Astrocyte (in vitro differentiated cells and primary cell): ENCODE results near the gene ANAPC15. TPM values are rescaled to one million over a fixed set of nuclear protein-coding genes. Genes with fewer than 3 reads are reported as not detected.

Experiments used
- DNase-seq: peaks from one replicate; pipeline ENCODE4 v3.0.0-alpha.2; 2010; ENCODE audit warnings: low read depth
- FAIRE-seq: peaks from 2 replicates; lab custom pipeline; 2011; peaks lifted over from hg19 to GRCh38; lab: Jason Lieb, UNC
- H2AFZ ChIP-seq: 2 replicates; pipeline ENCODE4 v1.6.0; 2012; ENCODE audit warnings: low read depth, low read length, inconsistent platforms
- H3K27ac ChIP-seq: 2 replicates; pipeline ENCODE4 v1.5.1; 2011; ENCODE audit warnings: low read depth, low read length, inconsistent platforms
- H3K27me3 ChIP-seq: 2 replicates; pipeline ENCODE4 v1.6.0; 2011; ENCODE audit warnings: low read length, inconsistent platforms; ENCODE audit not compliant: insufficient read depth
- H3K36me3 ChIP-seq: 2 replicates; pipeline ENCODE4 v1.5.1; 2011; ENCODE audit warnings: low read length, inconsistent platforms; ENCODE audit not compliant: insufficient read depth
- H3K4me1 ChIP-seq: 2 replicates; pipeline ENCODE4 v1.5.1; 2011; ENCODE audit warnings: low read length, inconsistent platforms; ENCODE audit not compliant: insufficient read depth
- H3K4me2 ChIP-seq: 2 replicates; pipeline ENCODE4 v1.6.0; 2012; ENCODE audit warnings: low read length, inconsistent platforms
- H3K4me3 ChIP-seq: 2 replicates; pipeline ENCODE4 v1.5.1; 2011; ENCODE audit warnings: low read depth, mild to moderate bottlenecking, low read length, inconsistent platforms; ENCODE audit not compliant: insufficient read depth
- H3K79me2 ChIP-seq: 2 replicates; pipeline ENCODE4 v1.6.0; 2012; ENCODE audit warnings: mild to moderate bottlenecking, low read length, inconsistent platforms; ENCODE audit not compliant: insufficient read depth
- H3K9ac ChIP-seq: 2 replicates; pipeline ENCODE4 v1.6.0; 2012; ENCODE audit warnings: mild to moderate bottlenecking, low read length, inconsistent platforms
- H3K9me3 ChIP-seq: 2 replicates; pipeline ENCODE4 v1.5.1; 2012; ENCODE audit warnings: low read depth, mild to moderate bottlenecking, low read length, inconsistent platforms; ENCODE audit not compliant: insufficient read depth
- H4K20me1 ChIP-seq: 2 replicates; pipeline ENCODE4 v1.6.0; 2012; ENCODE audit warnings: low read length, inconsistent platforms; ENCODE audit not compliant: insufficient read depth
- H3K27ac Mint-ChIP-seq: one replicate; pipeline ENCODE4 v1.8.0; 2021; ENCODE audit warnings: mild to moderate bottlenecking, mixed read lengths; ENCODE audit not compliant: unreplicated experiment
- H3K27me3 Mint-ChIP-seq: one replicate; pipeline ENCODE4 v1.8.0; 2021; ENCODE audit warnings: low read depth, mixed read lengths; ENCODE audit not compliant: unreplicated experiment
- H3K36me3 Mint-ChIP-seq: one replicate; pipeline ENCODE4 v1.8.0; 2021; ENCODE audit warnings: low read depth, mixed read lengths; ENCODE audit not compliant: unreplicated experiment
- H3K4me1 Mint-ChIP-seq: one replicate; pipeline ENCODE4 v1.8.0; 2021; ENCODE audit warnings: low read depth, mixed read lengths; ENCODE audit not compliant: unreplicated experiment
- H3K4me3 Mint-ChIP-seq: one replicate; pipeline ENCODE4 v1.8.0; 2021; ENCODE audit warnings: mild to moderate bottlenecking, moderate library complexity, mixed read lengths; ENCODE audit not compliant: unreplicated experiment
- H3K9me3 Mint-ChIP-seq: one replicate; pipeline ENCODE4 v1.8.0; 2021; ENCODE audit warnings: mild to moderate bottlenecking, mixed read lengths; ENCODE audit not compliant: unreplicated experiment
- CTCF ChIP-seq: IDR thresholded peaks from 2 replicates; pipeline ENCODE4 v1.5.1; 2011; ENCODE audit warnings: low read depth, mild to moderate bottlenecking, inconsistent platforms, low read length, moderate library complexity; ENCODE audit not compliant: insufficient read depth
- EZH2 ChIP-seq: IDR thresholded peaks from 2 replicates; pipeline ENCODE4 v1.6.1; 2012; ENCODE audit warnings: mild to moderate bottlenecking, low read length, inconsistent platforms; ENCODE audit not compliant: insufficient read depth
- total RNA-seq: library from RNA; stranded (reverse); gene quantifications from 2 replicates; pipeline ENCODE4 v1.2.1, GENCODE V29; 2021

Gene ANAPC15
- total RNA-seq, 1 donor from 2014 or later = 39.0 TPM

DNA sequence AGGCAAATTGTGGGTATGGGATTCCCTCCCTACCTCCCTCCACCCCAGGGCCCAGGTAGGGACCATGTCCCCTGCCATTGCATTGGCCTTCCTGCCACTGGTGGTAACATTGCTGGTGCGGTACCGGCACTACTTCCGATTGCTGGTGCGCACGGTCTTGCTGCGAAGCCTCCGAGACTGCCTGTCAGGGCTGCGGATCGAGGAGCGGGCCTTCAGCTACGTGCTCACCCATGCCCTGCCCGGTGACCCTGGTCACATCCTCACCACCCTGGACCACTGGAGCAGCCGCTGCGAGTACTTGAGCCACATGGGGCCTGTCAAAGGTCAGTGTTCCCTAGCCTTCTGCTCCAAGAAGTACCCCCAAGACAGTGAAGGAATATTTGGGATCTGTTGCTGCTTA is 6.6 kb downstream of the ANAPC15 start, which contains the start of gene TOMT:
TOMT (plus strand) TSS at position 37 of the 400 bp plus-strand sequence; CDS start at position 65, 28 bp downstream.
- FAIRE-seq (no peak), DNase-seq (no peak)
- Histone ChIP-seq H3K36me3 (no peaks in the 10 kb centered on the region), H2AFZ (no peak within 1 kb of the TSS), H3K27ac (no peak within 1 kb of the TSS), H3K4me1 (peaks cover 15% of the 10 kb centered on the region), H3K9me3 (no peaks in the 10 kb centered on the region), H3K4me2 (no peak within 1 kb of the TSS), H3K27me3 (no peaks in the 10 kb centered on the region), H4K20me1 (no peaks in the 10 kb centered on the region), H3K4me3 (no peak within 1 kb of the TSS), H3K9ac (no peak within 1 kb of the TSS), H3K79me2 (peaks cover 22% of the 10 kb centered on the region)
- TF ChIP-seq EZH2 (no peak), CTCF (no peak)
- Mint-ChIP-seq H3K36me3 (peaks cover 30% of the 10 kb centered on the region), H3K4me1 (peaks cover 20% of the 10 kb centered on the region), H3K27me3 (no peaks in the 10 kb centered on the region), H3K4me3 (no peak within 1 kb of the TSS), H3K27ac (no peak within 1 kb of the TSS), H3K9me3 (peaks cover 2% of the 10 kb centered on the region)

DNA sequence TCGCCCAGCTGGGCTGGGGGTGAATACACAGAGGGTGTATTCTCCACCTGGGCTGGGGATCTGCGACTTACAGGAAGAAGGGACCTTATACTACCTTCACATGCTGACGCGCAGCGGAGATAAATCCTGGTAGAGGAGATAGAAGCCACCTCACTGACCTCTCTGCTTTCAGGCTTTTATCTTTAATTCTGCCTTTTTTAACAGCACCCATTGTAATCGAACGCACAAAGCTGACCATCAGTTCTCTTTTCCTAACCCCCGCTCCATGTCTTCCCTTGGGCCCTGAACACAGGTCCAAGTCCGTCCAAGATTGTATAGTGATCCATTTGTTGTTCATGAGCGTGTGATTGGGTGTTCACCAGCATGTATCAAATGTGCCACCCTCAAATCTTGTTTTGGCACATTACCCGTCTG is 8.7 kb downstream of the ANAPC15 start:
- Histone ChIP-seq H3K36me3 (no peaks in the 10 kb centered on the region), H3K9me3 (no peaks in the 10 kb centered on the region), H4K20me1 (no peaks in the 10 kb centered on the region), H3K27me3 (no peaks in the 10 kb centered on the region), H2AFZ (peak overlapping the region; percentile 76), H3K4me2 (peak overlapping the region; percentile 75), H3K4me1 (peaks cover 24% of the 10 kb centered on the region), H3K79me2 (peaks cover 43% of the 10 kb centered on the region), H3K27ac (peak overlapping the region; percentile 70), H3K4me3 (peak overlapping the region; percentile 22), H3K9ac (peak overlapping the region; percentile 47)
- no peak for DNase-seq
- TF ChIP-seq EZH2 (no peak), CTCF (no peak)
- H3K36me3 Mint-ChIP-seq = peaks cover 26% of the 10 kb centered on the region
- H3K9me3 Mint-ChIP-seq = peaks cover 2% of the 10 kb centered on the region
- no peaks in the 10 kb centered on the region for H3K27me3 Mint-ChIP-seq
- peak overlapping the region; percentile 92 for H3K4me3 Mint-ChIP-seq
- peak overlapping the region; percentile 86 for H3K27ac Mint-ChIP-seq
- no peak for FAIRE-seq
- H3K4me1 Mint-ChIP-seq = peaks cover 26% of the 10 kb centered on the region
